Caco-2 (cell line): Measurements from ENCODE around the gene GPR32. TPM values are rescaled to one million over a fixed set of nuclear protein-coding genes. Genes with fewer than 3 reads are reported as not detected.
"Not testable (repeated sequence)": the region's sequence is repeated elsewhere in the genome, so short reads cannot be mapped to it uniquely, and the experiment has no call there.

Experiments used
- BruUV-seq: library from RNA; stranded (reverse); fragments of 400-500 nt; replicated peaks from 2 replicates; lab custom pipeline; 2021; lab: Mats Ljungman, UMichigan
- CTCF ChIA-PET: fragments of 300-600 bp; sonication (Branson Sonifier 250); formaldehyde crosslinking; loops from one replicate; lab custom pipeline; 2022; ENCODE audit warnings: antibody characterized with exemption; lab: Charles Lee
- POLR2A ChIA-PET: fragments of 300-600 bp; sonication (Branson Sonifier 250); formaldehyde crosslinking; loops from one replicate; lab custom pipeline; 2022; ENCODE audit warnings: antibody characterized with exemption; lab: Charles Lee
- DNase-seq, 2 experiments: peaks; one replicate each; pipeline versions ENCODE4 v3.0.0 to v3.0.0-alpha.2; 2020 to 2022
- H3K27me3 ChIP-seq: replicated peaks from 2 replicates; pipeline ENCODE4 v1.6.0; 2011; ENCODE audit warnings: low read length; ENCODE audit not compliant: control insufficient read depth, insufficient read depth
- H3K36me3 ChIP-seq: 2 replicates; pipeline ENCODE4 v1.5.1; 2011; ENCODE audit warnings: low read length; ENCODE audit not compliant: control insufficient read depth, insufficient read depth
- H3K4me1 ChIP-seq: fragments of 250-450 bp; sonication (Bioruptor Pico); 2 replicates; pipeline ENCODE4 v1.5.1; 2020; ENCODE audit warnings: mild to moderate bottlenecking
- H3K4me3 ChIP-seq: 2 replicates; pipeline ENCODE4 v1.5.1; 2011; ENCODE audit warnings: low read depth, mild to moderate bottlenecking, control low read depth, low read length
- H3K9me3 ChIP-seq: fragments of 250-450 bp; sonication (Bioruptor Pico); 2 replicates; pipeline ENCODE4 v1.5.1; 2020; ENCODE audit warnings: mild to moderate bottlenecking, moderate library complexity
- H3K27ac Mint-ChIP-seq: one replicate; pipeline ENCODE4 v1.8.0; 2022; ENCODE audit warnings: mixed read lengths; ENCODE audit not compliant: unreplicated experiment
- H3K27me3 Mint-ChIP-seq: one replicate; pipeline ENCODE4 v1.8.0; 2022; ENCODE audit warnings: mixed read lengths; ENCODE audit not compliant: insufficient read depth, unreplicated experiment
- H3K36me3 Mint-ChIP-seq: one replicate; pipeline ENCODE4 v1.8.0; 2022; ENCODE audit warnings: mild to moderate bottlenecking, mixed read lengths; ENCODE audit not compliant: insufficient read depth, unreplicated experiment
- H3K4me1 Mint-ChIP-seq: one replicate; pipeline ENCODE4 v1.8.0; 2022; ENCODE audit warnings: low read depth, mixed read lengths; ENCODE audit not compliant: unreplicated experiment
- H3K4me3 Mint-ChIP-seq: one replicate; pipeline ENCODE4 v1.8.0; 2022; ENCODE audit warnings: mild to moderate bottlenecking, moderate library complexity, mixed read lengths; ENCODE audit not compliant: unreplicated experiment
- H3K9me3 Mint-ChIP-seq: one replicate; pipeline ENCODE4 v1.8.0; 2022; ENCODE audit warnings: mixed read lengths; ENCODE audit not compliant: unreplicated experiment
- CTCF ChIP-seq, 2 experiments: fragments of 200-600 bp in 1 of 2; IDR thresholded peaks; 1 replicate in 1 of 2; 2 replicates in 1 of 2; pipeline versions ENCODE4 v1.5.1 to v1.8.0; 2011 to 2022; ENCODE audit warnings: antibody characterized with exemption in 1 of 2, control low read depth in 1 of 2, inconsistent platforms in 1 of 2, low read depth in 1 of 2, low read length in 1 of 2, mild to moderate bottlenecking in 1 of 2, moderate library complexity in 1 of 2; ENCODE audit not compliant: insufficient read depth in 1 of 2, severe bottlenecking in 1 of 2, unreplicated experiment in 1 of 2
- intact Hi-C: fragments of 100-400 bp; cut with micrococcal nuclease; formaldehyde crosslinking; loops from one replicate; pipeline ENCODE4 v1.10.0; 2022; ENCODE audit not compliant: unreplicated experiment
- total RNA-seq: library from RNA; stranded (reverse); gene quantifications from 2 replicates; pipeline ENCODE4 v1.2.3, GENCODE V29; 2022

The GPR32 gene
- total RNA-seq, 1 experiment from 2014 or later = not detected

DNA sequence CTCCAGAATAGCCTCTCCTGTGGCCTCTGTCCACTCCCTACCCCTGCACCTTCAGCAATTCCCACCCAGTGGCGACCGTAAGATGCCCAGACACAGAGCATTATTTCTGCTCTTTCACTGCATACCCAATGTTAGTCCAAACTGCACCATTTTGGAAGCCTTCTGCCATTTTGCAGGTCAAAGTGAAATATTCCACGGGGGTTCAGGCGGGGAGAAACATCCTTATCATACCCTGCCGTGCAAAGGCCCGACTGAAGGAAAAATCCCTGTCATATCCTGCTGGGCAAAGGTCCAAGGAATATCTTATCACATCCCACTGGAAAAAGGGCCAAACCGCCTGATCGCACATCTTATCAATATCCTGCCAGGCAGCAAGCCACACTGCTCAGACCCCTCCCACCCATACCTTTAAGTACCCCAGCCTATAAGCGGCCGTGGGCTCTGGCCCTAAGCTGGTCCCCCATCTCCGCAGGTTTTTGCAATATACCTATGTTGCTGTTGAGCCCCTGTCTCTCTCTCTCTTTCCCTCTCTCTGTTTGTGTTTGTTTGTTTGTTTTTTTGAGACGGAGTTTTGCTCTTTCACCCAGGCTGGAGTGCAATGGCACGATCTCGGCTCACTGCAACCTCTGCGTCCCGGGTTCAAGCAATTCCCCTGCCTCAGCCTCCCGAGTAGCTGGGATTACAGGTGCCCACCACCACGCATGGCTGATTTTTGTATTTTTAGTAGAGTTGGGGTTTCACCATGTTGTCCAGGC is 28.9 kb upstream of the GPR32 start:
- Histone ChIP-seq H3K27me3 (no peaks in the 10 kb centered on the region; the same call in 1 of the 2 replicates), H3K9me3 (no peaks in the 10 kb centered on the region), H3K4me3 (no peak overlapping the region), H3K36me3 (no peaks in the 10 kb centered on the region), H3K4me1 (0 out of 2 replicates have a peak, but pooled peaks cover 5% of the 10 kb centered on the region)
- Mint-ChIP-seq H3K36me3 (no peaks in the 10 kb centered on the region), H3K27me3 (peaks cover 17% of the 10 kb centered on the region), H3K4me1 (no peaks in the 10 kb centered on the region), H3K27ac (no peak overlapping the region), H3K4me3 (no peak overlapping the region), H3K9me3 (no peaks in the 10 kb centered on the region)
- no peak for DNase-seq
- ChIA-PET CTCF (no interaction called here), POLR2A (no interaction called here)
- BruUV-seq = no TSS peak
- intact Hi-C loops = no loop called here
- no peak for TF ChIP-seq CTCF (IDR thresholded peaks at IDR 0.05; ENCODE audit: insufficient read depth in 1 of 2, low read depth in 1 of 2, low read length in 1 of 2, severe bottlenecking in 1 of 2, unreplicated experiment in 1 of 2)

DNA sequence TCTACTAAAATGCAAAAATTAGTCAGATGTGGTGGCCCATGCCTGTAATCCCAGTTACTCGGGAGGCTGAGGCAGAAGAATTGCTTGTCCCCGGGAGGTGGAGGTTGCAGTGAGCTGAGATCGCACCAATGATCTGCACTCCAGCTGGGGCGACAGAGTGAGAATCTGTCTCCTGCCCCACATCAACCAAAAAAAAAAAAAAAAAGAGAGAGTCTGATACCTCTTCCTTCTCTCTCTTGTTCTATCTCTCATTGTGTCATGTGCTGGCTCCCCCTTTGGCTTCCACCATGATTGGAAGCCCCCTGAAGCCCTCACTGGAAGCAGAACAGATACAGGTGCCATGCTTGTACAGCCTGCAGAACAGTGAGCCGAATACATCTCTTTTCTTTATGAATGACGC is 26.7 kb upstream of the GPR32 start:
- Histone ChIP-seq H3K4me1 (0 out of 2 replicates have a peak, but pooled peaks cover 5% of the 10 kb centered on the region), H3K4me3 (no peak overlapping the region), H3K36me3 (no peaks in the 10 kb centered on the region), H3K27me3 (no peaks in the 10 kb centered on the region; the same call in 1 of the 2 replicates), H3K9me3 (no peaks in the 10 kb centered on the region)
- intact Hi-C loops = no loop called here
- TF ChIP-seq CTCF (IDR thresholded peaks at IDR 0.05; ENCODE audit: insufficient read depth in 1 of 2, low read depth in 1 of 2, low read length in 1 of 2, severe bottlenecking in 1 of 2, unreplicated experiment in 1 of 2) = no peak
- POLR2A ChIA-PET = no interaction called here
- DNase-seq = no peak
- H3K4me3 Mint-ChIP-seq = no peak overlapping the region
- no peak overlapping the region for H3K27ac Mint-ChIP-seq
- no peaks in the 10 kb centered on the region for H3K36me3 Mint-ChIP-seq
- H3K27me3 Mint-ChIP-seq = peaks cover 10% of the 10 kb centered on the region
- BruUV-seq = no TSS peak
- no peaks in the 10 kb centered on the region for H3K4me1 Mint-ChIP-seq
- CTCF ChIA-PET = interaction anchor here (0.6 kb wide), 1 partner anchor 131 kb away, joined by 3 read pairs; no protein-coding TSS in a partner anchor
- no peaks in the 10 kb centered on the region for H3K9me3 Mint-ChIP-seq

GRCh38 chr19:50745221-50745620 is 25.0 kb upstream of the GPR32 start:
- H3K4me1 ChIP-seq = 0 out of 2 replicates have a peak, but pooled peaks cover 5% of the 10 kb centered on the region
- CTCF ChIA-PET = no interaction called here

GRCh38 chr19:50747141-50747540 is 23.1 kb upstream of the GPR32 start:
- not testable (repeated sequence) for H3K4me3 Mint-ChIP-seq

More at GRCh38 chr19:50745221-50745620, 25.0 kb upstream of the GPR32 start:
- H3K27ac Mint-ChIP-seq = no peak overlapping the region
- Histone ChIP-seq H3K36me3 (no peaks in the 10 kb centered on the region), H3K9me3 (no peaks in the 10 kb centered on the region), H3K4me3 (no peak overlapping the region), H3K27me3 (no peaks in the 10 kb centered on the region; the same call in 1 of the 2 replicates)
- POLR2A ChIA-PET = no interaction called here
- H3K4me1 Mint-ChIP-seq = no peaks in the 10 kb centered on the region
- H3K27me3 Mint-ChIP-seq = peaks cover 5% of the 10 kb centered on the region
- TF ChIP-seq CTCF (IDR thresholded peaks at IDR 0.05; ENCODE audit: insufficient read depth in 1 of 2, low read depth in 1 of 2, low read length in 1 of 2, severe bottlenecking in 1 of 2, unreplicated experiment in 1 of 2) = no peak
- H3K9me3 Mint-ChIP-seq = no peaks in the 10 kb centered on the region
- H3K36me3 Mint-ChIP-seq = no peaks in the 10 kb centered on the region
- DNase-seq = no peak
- no peak overlapping the region for H3K4me3 Mint-ChIP-seq
- BruUV-seq = no TSS peak
- intact Hi-C loops = no loop called here

More at GRCh38 chr19:50747141-50747540, 23.1 kb upstream of the GPR32 start:
- BruUV-seq, H3K27ac Mint-ChIP-seq, intact Hi-C loops, H3K36me3 Mint-ChIP-seq, H3K9me3 Mint-ChIP-seq, H3K27me3 Mint-ChIP-seq, H3K27me3 ChIP-seq, H3K4me1 ChIP-seq, H3K36me3 ChIP-seq, H3K9me3 ChIP-seq, CTCF ChIA-PET, DNase-seq, H3K4me3 ChIP-seq, POLR2A ChIA-PET, H3K4me1 Mint-ChIP-seq: not testable (repeated sequence)
